Measurements from ENCODE around the gene CLDND1. TPM values are rescaled to one million over a fixed set of nuclear protein-coding genes. Genes with fewer than 3 reads are reported as not detected.

CLDND1 gene
- total RNA-seq, 4 donors from 2014 or later = 84.6 to 191 (median 139) TPM

- no peak for DNase-seq (ENCODE audit: extremely low spot score)
- 75% methylated on average over 7 of the region's 7 CpGs for WGBS
- Histone ChIP-seq H3K9me3 (no peaks in the 10 kb centered on the region), H3K36me3 (no peaks in the 10 kb centered on the region), H3K4me3 (no peak within 1 kb of the TSS), H3K27ac (replicated peaks in 1 of 4) (no peak within 1 kb of the TSS), H3K4me1 (no peaks in the 10 kb centered on the region), H3K27me3 (no peaks in the 10 kb centered on the region)
- intact Hi-C loops (cut with DNase I) = no loop called here
- TF ChIP-seq CTCF (IDR thresholded peaks at IDR 0.05) (no peak), EP300 (IDR thresholded peaks at IDR 0.05) (no peak), POLR2A (IDR thresholded peaks at IDR 0.05; ENCODE audit: low read depth) (no peak), POLR2AphosphoS5 (IDR thresholded peaks at IDR 0.05) (no peak)
Measured at GRCh38 chr3:98531622-98532274, 9.0 kb upstream of the CLDND1 start, which contains the start of gene GPR15. TSS of gene GPR15 (plus strand) at chr3:98531978. CDS start at chr3:98532034, 56 bp downstream.

GRCh38 chr3:98530676-98531075 is 8.0 kb upstream of the CLDND1 start:
- H3K36me3 ChIP-seq = no peaks in the 10 kb centered on the region
- TF ChIP-seq POLR2AphosphoS5 (IDR thresholded peaks at IDR 0.05) = no peak
- no peak for TF ChIP-seq POLR2A (IDR thresholded peaks at IDR 0.05; ENCODE audit: low read depth)
- no peak for TF ChIP-seq EP300 (IDR thresholded peaks at IDR 0.05)
- TF ChIP-seq CTCF (IDR thresholded peaks at IDR 0.05) = no peak
- no peaks in the 10 kb centered on the region for H3K27me3 ChIP-seq
- no peak for DNase-seq (ENCODE audit: extremely low spot score)
- H3K9me3 ChIP-seq = no peaks in the 10 kb centered on the region
- H3K4me3 ChIP-seq = no peak overlapping the region
- no peaks in the 10 kb centered on the region for H3K4me1 ChIP-seq
- intact Hi-C loops (cut with DNase I) = no loop called here
- 87% methylated on average over 2 of the region's 2 CpGs for WGBS
- no peak overlapping the region for H3K27ac ChIP-seq (replicated peaks in 1 of 4)

DNA sequence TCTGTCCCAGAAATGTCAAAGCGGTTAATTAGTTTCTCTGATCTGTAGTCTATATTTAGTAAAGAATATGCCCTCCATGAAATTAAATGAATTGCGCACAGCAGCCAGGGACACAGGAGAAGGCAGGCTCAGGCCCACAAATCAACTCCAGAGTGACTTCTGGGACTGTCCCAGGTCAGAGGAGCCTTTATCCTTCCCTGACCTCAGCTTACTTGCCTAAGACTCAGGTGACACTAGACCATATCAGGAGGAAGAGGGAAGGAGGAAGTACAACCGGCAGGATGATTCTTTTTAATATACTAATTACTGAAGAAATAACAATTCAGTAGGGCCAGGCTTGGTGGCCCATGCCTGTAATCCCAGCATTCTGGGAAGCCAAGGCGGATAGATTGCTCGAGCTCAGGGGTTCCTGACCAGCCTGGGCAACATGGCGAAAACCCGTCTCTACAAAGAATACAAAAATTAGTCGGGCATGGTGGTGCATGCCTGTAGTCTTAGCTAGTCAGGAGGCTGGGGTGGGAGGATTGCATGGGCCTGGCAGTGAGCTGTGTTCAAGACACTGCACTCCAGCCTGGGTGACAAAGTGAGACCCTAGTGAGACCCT is 7.3 kb upstream of the CLDND1 start:
- Histone ChIP-seq H3K4me3 (no peak overlapping the region), H3K4me1 (no peaks in the 10 kb centered on the region), H3K27ac (replicated peaks in 1 of 4) (no peak overlapping the region), H3K9me3 (no peaks in the 10 kb centered on the region), H3K27me3 (no peaks in the 10 kb centered on the region), H3K36me3 (no peaks in the 10 kb centered on the region)
- intact Hi-C loops (cut with DNase I) = loop anchor here (10.0 kb wide), 1 partner anchor 705 kb away; the partner anchor contains the start of gene CRYBG3
- WGBS = 93% methylated on average over 8 of the region's 8 CpGs
- DNase-seq (ENCODE audit: extremely low spot score) = no peak
- no peak for TF ChIP-seq EP300 (IDR thresholded peaks at IDR 0.05)
- no peak for TF ChIP-seq POLR2A (IDR thresholded peaks at IDR 0.05; ENCODE audit: low read depth)
- TF ChIP-seq CTCF (IDR thresholded peaks at IDR 0.05) = no peak
- TF ChIP-seq POLR2AphosphoS5 (IDR thresholded peaks at IDR 0.05) = no peak

DNA sequence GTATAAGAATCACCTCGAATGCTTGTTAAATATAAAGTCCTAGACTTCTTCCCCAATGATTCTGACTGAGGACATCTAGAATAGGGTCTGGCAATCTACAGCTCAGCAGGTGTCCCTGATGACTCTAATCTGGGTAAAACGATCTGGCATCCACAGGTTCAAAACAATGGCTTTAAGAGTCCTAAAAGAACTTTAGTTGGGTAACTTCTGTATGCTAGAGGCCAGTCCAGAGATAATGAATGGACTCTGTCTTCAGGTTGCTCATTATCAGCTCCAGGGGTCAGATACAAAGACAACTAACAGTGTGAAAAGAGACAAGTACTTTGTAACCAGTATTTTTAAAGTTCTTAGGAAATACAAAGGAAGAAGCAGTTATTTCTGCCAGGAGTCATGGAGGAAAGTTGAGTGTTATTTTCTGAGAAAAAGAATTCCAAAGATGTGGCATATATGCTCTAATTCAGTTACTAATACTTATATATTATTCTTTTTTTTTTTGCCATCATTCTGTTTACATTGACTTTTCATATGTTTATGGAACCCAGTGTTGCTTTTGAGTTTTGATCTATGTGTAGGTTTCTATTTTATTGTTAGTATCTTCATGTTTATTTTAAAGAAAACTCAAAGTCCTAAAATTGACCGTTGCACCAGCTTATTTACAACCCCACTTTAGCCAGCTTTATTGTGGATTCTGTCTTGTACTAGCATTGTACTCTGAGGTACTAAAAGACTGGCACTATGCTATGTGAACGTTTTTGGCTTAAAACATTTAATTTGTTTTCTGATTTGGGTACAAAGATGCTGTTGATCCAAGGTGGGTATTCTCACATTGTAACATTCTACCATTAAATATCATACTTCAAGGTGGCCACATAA is 6.0 kb upstream of the CLDND1 start:
- intact Hi-C loops (cut with DNase I) = loop anchor here (10.0 kb wide), 1 partner anchor 704 kb away; the partner anchor contains the start of gene CRYBG3
- Histone ChIP-seq H3K36me3 (no peaks in the 10 kb centered on the region), H3K4me1 (no peaks in the 10 kb centered on the region), H3K9me3 (no peaks in the 10 kb centered on the region), H3K27ac (replicated peaks in 1 of 4) (no peak overlapping the region), H3K4me3 (no peak overlapping the region), H3K27me3 (no peaks in the 10 kb centered on the region)
- TF ChIP-seq CTCF (IDR thresholded peaks at IDR 0.05) (no peak), POLR2AphosphoS5 (IDR thresholded peaks at IDR 0.05) (no peak), EP300 (IDR thresholded peaks at IDR 0.05) (no peak), POLR2A (IDR thresholded peaks at IDR 0.05; ENCODE audit: low read depth) (no peak)
- WGBS = 53% methylated on average over 4 of the region's 4 CpGs
- DNase-seq (ENCODE audit: extremely low spot score) = no peak
